LNCaP clone FGC (cell line): ENCODE data around the gene COPS7A.

ENCODE experiments used
- DNase-seq: peaks from one replicate; pipeline ENCODE4 v3.0.0-alpha.2; 2011; ENCODE audit warnings: low read depth
- H3K4me3 ChIP-seq: 2 replicates; pipeline ENCODE4 v1.5.1; 2011; ENCODE audit warnings: mild to moderate bottlenecking, low read depth, low read length, control low read depth
- TF ChIP-seq, protein P1 (sequence below): IDR thresholded peaks from 2 replicates; pipeline ENCODE4 v1.5.1; 2012; ENCODE audit warnings: mild to moderate bottlenecking; ENCODE audit not compliant: control insufficient read depth, insufficient read depth; ENCODE audit errors: extremely low read depth

The COPS7A gene

DNA sequence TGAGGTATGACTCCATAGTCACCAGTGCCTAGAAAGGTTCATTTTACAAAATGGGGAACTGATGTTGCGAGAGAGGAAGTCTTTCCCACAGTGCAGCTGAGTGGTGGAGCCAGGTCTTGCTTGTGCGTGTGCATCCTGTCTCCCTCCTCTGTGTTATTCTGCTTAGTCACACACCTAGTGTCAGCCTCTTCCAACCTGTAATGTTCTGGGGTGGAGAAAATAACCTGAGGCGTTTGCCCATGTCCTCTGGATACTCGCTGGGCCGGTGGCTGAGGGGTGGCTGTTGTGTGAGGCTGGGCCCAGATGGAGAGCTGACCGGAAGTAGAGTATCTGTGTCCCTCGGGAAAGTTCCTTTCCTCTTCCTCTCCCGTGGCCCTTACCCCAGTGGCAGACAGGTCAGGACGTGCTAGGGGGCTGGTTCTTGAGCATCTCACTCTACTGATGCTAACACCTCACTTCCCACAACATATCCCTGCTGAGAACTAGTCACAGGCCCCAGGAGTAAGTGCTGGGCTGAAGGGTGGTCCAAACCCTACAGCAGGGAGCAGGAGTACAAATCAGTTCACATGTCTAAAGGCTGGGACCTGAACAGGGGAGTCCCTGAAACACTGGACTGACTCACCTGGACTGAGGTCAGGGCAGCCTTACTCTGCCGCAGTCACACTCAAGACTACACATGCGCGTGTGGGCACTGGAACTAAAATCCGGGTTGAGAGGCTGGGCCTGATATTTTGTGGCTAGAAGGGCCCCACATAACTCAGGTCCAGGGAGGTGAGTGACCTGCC is 22.1 kb downstream of the COPS7A start:
- TF ChIP-seq, protein P1, sequence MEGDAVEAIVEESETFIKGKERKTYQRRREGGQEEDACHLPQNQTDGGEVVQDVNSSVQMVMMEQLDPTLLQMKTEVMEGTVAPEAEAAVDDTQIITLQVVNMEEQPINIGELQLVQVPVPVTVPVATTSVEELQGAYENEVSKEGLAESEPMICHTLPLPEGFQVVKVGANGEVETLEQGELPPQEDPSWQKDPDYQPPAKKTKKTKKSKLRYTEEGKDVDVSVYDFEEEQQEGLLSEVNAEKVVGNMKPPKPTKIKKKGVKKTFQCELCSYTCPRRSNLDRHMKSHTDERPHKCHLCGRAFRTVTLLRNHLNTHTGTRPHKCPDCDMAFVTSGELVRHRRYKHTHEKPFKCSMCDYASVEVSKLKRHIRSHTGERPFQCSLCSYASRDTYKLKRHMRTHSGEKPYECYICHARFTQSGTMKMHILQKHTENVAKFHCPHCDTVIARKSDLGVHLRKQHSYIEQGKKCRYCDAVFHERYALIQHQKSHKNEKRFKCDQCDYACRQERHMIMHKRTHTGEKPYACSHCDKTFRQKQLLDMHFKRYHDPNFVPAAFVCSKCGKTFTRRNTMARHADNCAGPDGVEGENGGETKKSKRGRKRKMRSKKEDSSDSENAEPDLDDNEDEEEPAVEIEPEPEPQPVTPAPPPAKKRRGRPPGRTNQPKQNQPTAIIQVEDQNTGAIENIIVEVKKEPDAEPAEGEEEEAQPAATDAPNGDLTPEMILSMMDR: no peak
- no peak for DNase-seq
- H3K4me3 ChIP-seq: no peak overlapping the region

DNA sequence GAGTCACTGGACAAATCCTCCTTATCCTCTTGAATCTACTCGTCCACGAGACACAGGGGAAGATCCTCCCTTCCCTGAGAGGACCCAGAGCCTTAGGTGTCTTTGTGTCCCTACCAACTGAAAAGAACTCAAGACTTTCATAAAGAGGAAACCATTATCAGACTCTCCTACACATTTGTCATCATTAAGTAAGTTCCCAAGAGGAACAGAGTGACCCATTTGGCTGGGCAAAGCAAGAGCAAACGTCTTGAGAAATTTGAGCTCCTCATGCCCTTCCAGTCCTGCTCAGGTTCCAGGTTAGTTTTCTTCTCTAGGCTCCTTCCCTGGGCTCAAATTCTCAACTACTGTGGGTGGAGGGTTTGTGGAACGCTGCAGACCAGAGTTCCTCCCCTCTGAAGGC is 23.4 kb downstream of the COPS7A start:
- TF ChIP-seq, protein P1: no peak
- H3K4me3 ChIP-seq: no peak overlapping the region
- DNase-seq: no peak

DNA sequence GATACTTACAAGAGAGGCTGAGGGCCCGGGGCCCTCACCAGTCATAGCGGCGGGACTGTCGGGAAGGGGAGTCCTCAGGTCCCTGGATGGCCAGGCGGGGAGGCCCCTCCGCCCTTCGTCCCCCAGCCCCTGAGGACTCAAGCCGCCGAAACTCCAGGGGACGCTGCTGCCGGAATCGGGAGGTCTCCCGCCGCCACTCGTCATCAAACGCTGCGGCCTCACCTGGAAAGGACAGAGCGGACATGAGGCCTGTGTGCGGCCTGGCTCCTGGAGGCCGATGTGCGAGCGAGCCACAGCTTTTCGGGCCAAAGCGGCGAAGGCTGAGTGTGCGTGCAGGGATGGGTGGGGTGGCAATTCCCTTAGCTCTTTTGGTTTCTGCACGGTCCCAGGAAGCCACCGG is 24.9 kb downstream of the COPS7A start:
- H3K4me3 ChIP-seq: no peak overlapping the region
- no peak for DNase-seq
- TF ChIP-seq, protein P1: no peak

DNA sequence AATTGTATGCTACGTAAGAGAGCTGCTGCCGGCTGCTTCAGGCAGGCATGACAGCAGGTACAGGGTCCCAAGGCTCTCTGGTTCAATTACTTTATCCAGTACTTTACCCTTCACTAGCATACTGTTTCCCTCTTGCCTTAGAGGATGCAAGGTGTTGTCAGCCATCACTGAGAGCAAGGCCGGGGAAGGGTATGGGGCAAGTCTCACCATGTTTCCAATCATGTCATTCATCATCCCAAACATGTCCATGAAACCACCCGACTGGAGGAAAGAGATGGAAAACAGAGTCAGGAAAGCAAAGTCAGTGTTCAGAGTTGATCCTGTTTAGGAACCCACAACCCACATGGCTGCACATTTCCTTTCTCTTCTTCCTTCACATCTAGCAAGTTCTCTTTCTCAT is 26.7 kb downstream of the COPS7A start:
- no peak for DNase-seq
- TF ChIP-seq, protein P1: no peak
- no peak overlapping the region for H3K4me3 ChIP-seq

DNA sequence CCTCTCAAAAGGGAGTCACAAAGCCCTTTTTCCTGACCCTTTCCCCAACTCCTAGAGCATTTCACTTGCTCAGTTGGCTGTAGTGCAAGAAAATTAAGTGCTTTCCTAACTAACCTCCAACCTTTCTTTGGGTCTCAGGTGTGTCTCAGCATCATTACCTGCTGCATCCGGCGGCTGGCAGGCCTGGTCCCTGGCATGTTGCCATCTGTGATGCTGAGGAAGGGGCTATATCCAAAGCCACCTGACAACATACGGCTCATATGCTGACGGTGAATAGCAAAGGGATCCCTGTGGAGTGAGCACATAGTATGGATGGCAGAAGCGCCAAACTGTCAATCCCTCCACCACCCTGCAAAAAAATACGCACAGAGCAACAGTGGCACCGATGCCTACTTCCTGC is 27.9 kb downstream of the COPS7A start:
- no peak for DNase-seq
- peak overlapping the region; percentile 65 for H3K4me3 ChIP-seq
- TF ChIP-seq, protein P1: no peak

DNA sequence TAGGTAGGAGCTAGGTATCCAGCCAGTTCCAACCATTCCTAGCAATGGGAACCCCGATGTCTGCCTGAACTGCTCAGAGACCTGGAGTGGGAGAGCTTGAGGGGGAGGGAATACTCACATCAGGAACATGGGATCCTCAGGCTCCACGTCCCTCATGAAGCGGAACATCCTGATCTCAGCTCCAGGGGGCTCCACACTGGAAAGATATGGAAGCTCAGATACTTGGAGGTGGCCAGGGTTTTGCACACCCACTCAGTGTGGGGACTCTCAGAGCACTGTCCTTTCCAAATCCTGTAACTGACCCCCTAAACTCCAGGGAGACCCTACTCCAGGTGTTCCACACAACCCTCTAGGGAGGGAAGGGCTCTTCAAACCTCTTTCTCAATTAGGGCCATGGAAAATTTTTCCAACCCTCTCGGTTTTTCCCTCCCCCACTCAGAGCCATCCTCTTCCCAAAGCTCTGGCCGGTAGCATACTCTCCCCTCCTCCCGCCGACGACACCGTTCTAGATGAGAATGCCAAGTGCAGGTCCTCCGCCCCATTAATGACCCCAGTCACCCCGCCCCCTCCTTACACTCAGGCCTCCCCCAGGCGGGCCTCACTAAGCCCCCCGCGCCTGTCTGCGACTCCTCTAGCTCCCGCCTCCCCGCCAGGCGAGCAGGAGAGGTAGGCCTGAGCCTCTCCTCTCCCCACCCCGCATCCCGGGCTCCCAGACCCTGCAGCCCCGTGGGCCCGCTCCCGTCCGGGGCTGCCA is 28.5 kb downstream of the COPS7A start:
- TF ChIP-seq, protein P1: peak; percentile 37
- peak overlapping the region; percentile 65 for H3K4me3 ChIP-seq
- no peak for DNase-seq
